Activated CD4-positive, alpha-beta T cell treated with anti-CD3 and anti-CD28 coated beads, Interleukin-2, amount 10 ng/mL, durations not matched to agents 7 days and 5 days (primary cell): ENCODE data around the gene CNGB1. TPM values are rescaled to one million over a fixed set of nuclear protein-coding genes. Genes with fewer than 3 reads are reported as not detected.

ENCODE experiments used
- CTCF ChIA-PET: fragments of 350-600 bp; sonication (Branson Sonifier 250); formaldehyde crosslinking; loops from one replicate; lab custom pipeline; 2021; ENCODE audit warnings: antibody characterized with exemption; lab: Charles Lee
- POLR2A ChIA-PET: fragments of 350-600 bp; sonication (Branson Sonifier 250); formaldehyde crosslinking; loops from one replicate; lab custom pipeline; 2021; ENCODE audit warnings: antibody characterized with exemption; lab: Charles Lee
- DNase-seq: peaks from one replicate; pipeline ENCODE4 v3.0.0-alpha.2; 2020
- H3K27ac Mint-ChIP-seq: one replicate; pipeline ENCODE4 v1.8.0; 2021; ENCODE audit warnings: mild to moderate bottlenecking, moderate library complexity, mixed read lengths
- H3K27me3 Mint-ChIP-seq: one replicate; pipeline ENCODE4 v1.8.0; 2021; ENCODE audit warnings: mixed read lengths
- H3K36me3 Mint-ChIP-seq: one replicate; pipeline ENCODE4 v1.8.0; 2021; ENCODE audit warnings: low read depth, mixed read lengths
- H3K4me1 Mint-ChIP-seq: one replicate; pipeline ENCODE4 v1.8.0; 2021; ENCODE audit warnings: mixed read lengths
- H3K4me3 Mint-ChIP-seq: one replicate; pipeline ENCODE4 v1.8.0; 2021; ENCODE audit warnings: mild to moderate bottlenecking, moderate library complexity, mixed read lengths
- H3K9me3 Mint-ChIP-seq: one replicate; pipeline ENCODE4 v1.8.0; 2021; ENCODE audit warnings: mixed read lengths
- total RNA-seq, 2 experiments: library from RNA; stranded (reverse); gene quantifications; one replicate each; pipeline ENCODE4 v1.2.3, GENCODE V29; 2021

The CNGB1 gene
- total RNA-seq, 2 experiments from 2014 or later: not detected

- Mint-ChIP-seq H3K36me3 (no peaks in the 10 kb centered on the region), H3K4me3 (no peak overlapping the region)
Observed at GRCh38 chr16:57964157-57964700, 6.7 kb downstream of the CNGB1 start.

GRCh38 chr16:57962756-57963155 lies 8.2 kb downstream of the CNGB1 start:
- no peaks in the 10 kb centered on the region for H3K9me3 Mint-ChIP-seq
- H3K27ac Mint-ChIP-seq: no peak overlapping the region
- H3K36me3 Mint-ChIP-seq: no peaks in the 10 kb centered on the region
- ChIA-PET POLR2A (no interaction called here), CTCF (interaction anchor here (1.6 kb wide), 1 partner anchor 9 kb away, joined by 4 read pairs; no protein-coding TSS in a partner anchor)
- peaks cover 3% of the 10 kb centered on the region for H3K27me3 Mint-ChIP-seq
- no peaks in the 10 kb centered on the region for H3K4me1 Mint-ChIP-seq
- H3K4me3 Mint-ChIP-seq: no peak overlapping the region
- DNase-seq: no peak

More at GRCh38 chr16:57964157-57964700, 6.7 kb downstream of the CNGB1 start:
- Mint-ChIP-seq H3K4me1 (no peaks in the 10 kb centered on the region), H3K9me3 (no peaks in the 10 kb centered on the region), H3K27me3 (peaks cover 3% of the 10 kb centered on the region), H3K27ac (no peak overlapping the region)
- CTCF ChIA-PET: interaction anchor here (1.1 to 1.6 kb wide), 2 partner anchors 8 to 10 kb away, joined by 3 to 4 read pairs; no protein-coding TSS in a partner anchor
- POLR2A ChIA-PET: no interaction called here
- no peak for DNase-seq

GRCh38 chr16:57962046-57962445 lies 8.9 kb downstream of the CNGB1 start:
- H3K27me3 Mint-ChIP-seq: peaks cover 3% of the 10 kb centered on the region
- H3K9me3 Mint-ChIP-seq: no peaks in the 10 kb centered on the region
- DNase-seq: no peak
- CTCF ChIA-PET: no interaction called here
- no peaks in the 10 kb centered on the region for H3K36me3 Mint-ChIP-seq
- no peak overlapping the region for H3K4me3 Mint-ChIP-seq
- H3K4me1 Mint-ChIP-seq: no peaks in the 10 kb centered on the region
- POLR2A ChIA-PET: no interaction called here
- no peak overlapping the region for H3K27ac Mint-ChIP-seq

GRCh38 chr16:57961538-57961937 lies 9.4 kb downstream of the CNGB1 start:
- no peaks in the 10 kb centered on the region for H3K36me3 Mint-ChIP-seq
- H3K4me3 Mint-ChIP-seq: no peak overlapping the region
- no peaks in the 10 kb centered on the region for H3K4me1 Mint-ChIP-seq
- H3K27me3 Mint-ChIP-seq: peaks cover 3% of the 10 kb centered on the region
- no peaks in the 10 kb centered on the region for H3K9me3 Mint-ChIP-seq
- DNase-seq: no peak
- POLR2A ChIA-PET: no interaction called here
- no peak overlapping the region for H3K27ac Mint-ChIP-seq
- CTCF ChIA-PET: no interaction called here

DNA sequence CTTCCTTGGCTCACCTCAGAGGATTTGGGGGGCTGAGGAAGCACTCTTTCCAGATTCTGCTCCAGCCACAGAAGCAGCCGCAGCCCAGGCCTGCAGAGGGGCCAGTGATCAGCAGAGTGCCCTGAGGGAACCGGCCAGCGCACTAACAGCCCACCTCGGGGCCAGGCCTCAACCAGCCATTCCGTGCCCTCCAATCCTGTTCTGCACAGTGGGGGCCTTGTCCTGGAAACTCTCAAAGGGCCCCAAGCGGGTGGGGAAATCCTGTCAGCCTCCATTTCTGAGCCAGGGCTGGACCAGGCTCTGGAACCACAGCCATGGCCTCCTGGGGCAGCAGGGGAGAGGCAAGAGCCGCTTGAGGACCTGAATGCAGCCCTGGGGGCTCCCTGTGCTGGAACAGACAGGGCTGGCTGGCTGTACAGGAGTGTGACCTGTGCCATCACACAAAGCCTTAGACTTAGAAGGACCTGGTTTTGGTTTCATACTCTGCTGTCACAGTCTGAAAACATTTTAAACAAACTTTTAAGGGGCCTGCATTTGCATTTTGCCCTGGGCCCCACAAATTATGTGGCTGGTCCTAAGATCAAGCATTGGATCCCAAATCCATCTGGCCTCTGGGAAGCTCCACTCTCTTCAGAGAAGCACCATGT lies 10.0 kb downstream of the CNGB1 start:
- H3K4me3 Mint-ChIP-seq: no peak overlapping the region
- H3K4me1 Mint-ChIP-seq: no peaks in the 10 kb centered on the region
- no peaks in the 10 kb centered on the region for H3K36me3 Mint-ChIP-seq
- ChIA-PET CTCF (no interaction called here), POLR2A (no interaction called here)
- H3K27ac Mint-ChIP-seq: no peak overlapping the region
- peaks cover 2% of the 10 kb centered on the region for H3K27me3 Mint-ChIP-seq
- no peaks in the 10 kb centered on the region for H3K9me3 Mint-ChIP-seq
- DNase-seq: no peak

DNA sequence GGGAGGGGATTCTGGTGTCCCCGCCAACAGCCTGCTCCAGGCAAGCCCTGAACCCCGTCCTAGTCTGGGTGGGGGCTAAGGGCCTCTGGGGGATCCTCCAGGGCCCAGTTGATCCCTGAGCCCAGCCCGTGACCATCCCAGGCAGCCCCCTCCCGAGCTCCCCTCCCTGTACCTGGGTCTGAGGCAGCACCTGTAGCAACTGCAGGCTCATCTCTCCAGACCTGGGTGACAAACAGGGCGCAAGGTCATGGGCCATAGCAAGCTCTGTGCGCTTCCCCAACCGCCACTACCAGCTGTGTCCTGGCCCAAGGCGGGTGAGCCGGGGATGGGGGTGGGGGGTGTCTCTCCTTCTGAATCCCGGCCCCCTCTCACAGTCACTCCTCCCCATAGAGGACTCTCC lies 10.6 kb downstream of the CNGB1 start:
- Mint-ChIP-seq H3K27ac (no peak overlapping the region), H3K4me1 (no peaks in the 10 kb centered on the region), H3K27me3 (no peaks in the 10 kb centered on the region), H3K36me3 (no peaks in the 10 kb centered on the region), H3K4me3 (no peak overlapping the region), H3K9me3 (no peaks in the 10 kb centered on the region)
- no peak for DNase-seq
- POLR2A ChIA-PET: no interaction called here
- CTCF ChIA-PET: no interaction called here

DNA sequence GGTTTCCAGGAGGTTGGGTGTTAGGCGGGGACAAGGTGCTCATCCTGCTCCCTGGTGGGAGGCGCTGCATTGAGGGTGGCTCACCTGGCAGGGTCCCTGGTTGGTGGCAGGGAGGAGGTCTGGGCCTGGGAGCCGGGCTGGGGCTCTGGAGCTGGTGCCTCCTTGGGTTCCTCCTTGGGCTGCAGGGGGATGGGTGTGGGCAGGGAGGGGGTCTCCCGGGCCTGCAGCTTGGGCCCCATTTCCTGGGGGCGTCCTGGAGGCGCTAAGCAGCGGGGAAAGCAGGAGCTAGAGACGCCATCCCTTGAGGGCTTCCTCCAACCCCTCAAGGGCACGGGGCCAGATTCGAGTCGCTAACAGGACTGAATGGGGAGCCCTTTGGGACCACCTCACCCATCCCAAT lies 11.1 kb downstream of the CNGB1 start:
- ChIA-PET CTCF (no interaction called here), POLR2A (no interaction called here)
- Mint-ChIP-seq H3K36me3 (no peaks in the 10 kb centered on the region), H3K4me3 (no peak overlapping the region), H3K27ac (no peak overlapping the region), H3K4me1 (no peaks in the 10 kb centered on the region), H3K27me3 (no peaks in the 10 kb centered on the region), H3K9me3 (no peaks in the 10 kb centered on the region)
- DNase-seq: no peak

GRCh38 chr16:57959121-57959520 lies 11.8 kb downstream of the CNGB1 start:
- DNase-seq: no peak
- POLR2A ChIA-PET: no interaction called here
- H3K27ac Mint-ChIP-seq: no peak overlapping the region
- CTCF ChIA-PET: no interaction called here
- no peaks in the 10 kb centered on the region for H3K27me3 Mint-ChIP-seq
- H3K4me3 Mint-ChIP-seq: no peak overlapping the region
- H3K4me1 Mint-ChIP-seq: no peaks in the 10 kb centered on the region
- no peaks in the 10 kb centered on the region for H3K36me3 Mint-ChIP-seq
- H3K9me3 Mint-ChIP-seq: no peaks in the 10 kb centered on the region

DNA sequence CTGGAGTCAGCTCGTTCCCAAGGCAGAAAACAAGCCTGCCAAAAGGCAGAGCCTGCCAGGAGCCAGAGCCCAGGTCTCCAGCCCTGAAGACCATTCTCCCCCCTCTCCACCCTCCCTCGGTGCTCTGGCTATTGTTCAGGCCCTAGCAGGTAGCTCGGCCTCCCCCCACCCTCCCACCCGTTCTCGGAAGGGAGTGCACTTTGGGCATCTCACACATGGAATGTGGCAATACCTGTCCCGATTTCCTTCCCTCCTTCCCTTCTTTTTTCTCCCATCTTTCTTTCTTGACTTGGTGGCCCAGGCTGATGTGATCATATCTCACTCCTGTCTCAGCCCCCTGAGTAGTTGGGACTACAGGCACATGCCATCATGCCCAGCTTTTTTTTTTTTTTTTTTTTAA lies 12.4 kb downstream of the CNGB1 start:
- ChIA-PET CTCF (interaction anchor here (1.2 kb wide), 1 partner anchor 12 kb away, joined by 3 read pairs; the partner anchor contains the start of gene CNGB1), POLR2A (no interaction called here)
- no peak overlapping the region for H3K27ac Mint-ChIP-seq

DNA sequence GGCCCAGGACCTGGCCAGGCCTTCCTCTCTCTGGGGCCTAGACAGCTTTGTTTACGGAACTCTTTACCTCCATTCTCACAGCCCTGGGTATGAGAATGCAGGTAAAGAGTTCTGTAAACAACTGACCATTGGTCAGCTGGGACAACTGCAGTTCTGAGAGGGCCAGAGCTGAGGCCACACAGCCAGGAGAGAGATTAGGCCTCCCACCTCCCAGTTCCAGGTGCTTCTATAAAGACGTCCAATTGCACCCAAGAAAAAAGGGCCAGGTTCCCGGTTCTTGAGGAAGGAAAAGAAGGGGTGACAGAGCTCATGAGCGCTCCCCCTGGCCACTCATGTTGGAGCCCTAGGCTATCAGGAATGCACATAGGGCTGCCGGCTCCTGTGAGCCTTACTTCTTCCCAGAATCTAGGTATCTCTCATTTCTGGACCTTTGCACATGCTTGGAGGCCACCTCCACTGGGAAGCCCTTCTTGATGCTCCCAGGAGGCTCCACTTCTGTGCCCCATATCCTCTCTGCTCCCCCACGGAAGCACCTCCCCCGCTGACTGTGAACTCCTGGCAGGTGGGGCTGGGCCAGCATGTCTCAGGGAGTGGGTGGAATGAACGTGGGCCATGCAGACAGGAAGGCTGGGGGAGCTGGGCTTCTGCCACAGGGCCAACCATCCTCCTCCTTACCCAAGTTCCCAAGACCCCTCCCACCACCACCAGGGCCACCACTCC lies 13.1 kb downstream of the CNGB1 start:
- Mint-ChIP-seq H3K9me3 (no peaks in the 10 kb centered on the region), H3K36me3 (no peaks in the 10 kb centered on the region), H3K4me3 (no peak overlapping the region), H3K27me3 (no peaks in the 10 kb centered on the region), H3K27ac (no peak overlapping the region), H3K4me1 (no peaks in the 10 kb centered on the region)
- no peak for DNase-seq
- ChIA-PET CTCF (interaction anchor here (1.2 kb wide), 1 partner anchor 13 kb away, joined by 3 read pairs; the partner anchor contains the start of gene CNGB1), POLR2A (no interaction called here)

More for the DNA sequence above, 12.4 kb downstream of the CNGB1 start:
- no peak overlapping the region for H3K4me3 Mint-ChIP-seq
- no peaks in the 10 kb centered on the region for H3K4me1 Mint-ChIP-seq
- no peak for DNase-seq
- no peaks in the 10 kb centered on the region for H3K36me3 Mint-ChIP-seq
- H3K27me3 Mint-ChIP-seq: no peaks in the 10 kb centered on the region
- H3K9me3 Mint-ChIP-seq: no peaks in the 10 kb centered on the region

DNA sequence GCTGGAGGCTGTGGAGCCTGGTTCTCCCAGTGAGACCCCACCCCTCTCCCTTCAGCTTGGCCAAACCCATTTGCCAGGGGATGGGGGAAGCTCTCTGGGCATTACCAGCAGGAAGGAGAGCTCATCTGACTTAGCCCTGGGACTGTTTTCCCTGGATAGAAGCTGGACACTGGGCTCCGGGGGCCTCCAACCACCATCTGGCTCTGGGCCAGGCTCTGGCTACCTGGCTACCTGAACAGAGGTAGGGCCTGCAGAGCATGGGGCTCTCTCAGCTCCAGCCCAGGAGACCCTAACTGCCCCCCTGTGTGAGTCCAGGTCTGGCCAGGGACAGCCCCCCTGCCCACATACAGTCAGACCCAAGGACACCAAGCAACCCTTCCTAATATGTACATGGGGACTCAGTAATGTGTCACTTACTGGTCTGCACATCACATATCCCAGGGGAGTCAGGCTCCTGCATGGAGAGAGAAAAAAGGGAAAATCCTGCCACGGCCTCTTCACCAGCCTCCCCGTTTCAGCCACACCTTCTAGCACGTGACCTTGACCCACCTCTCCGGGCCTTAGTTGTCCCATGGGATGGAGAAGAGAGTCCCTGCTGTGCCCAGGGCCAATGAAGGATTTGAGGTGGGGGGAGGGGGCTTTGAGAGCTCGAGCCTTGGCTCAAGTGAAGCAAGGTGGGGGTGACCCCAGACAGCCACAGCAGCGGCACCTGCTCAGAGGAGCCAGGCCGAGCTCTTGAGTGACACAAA lies 13.8 kb downstream of the CNGB1 start:
- no peak for DNase-seq
- Mint-ChIP-seq H3K36me3 (no peaks in the 10 kb centered on the region), H3K4me3 (no peak overlapping the region), H3K9me3 (no peaks in the 10 kb centered on the region), H3K27ac (no peak overlapping the region), H3K27me3 (no peaks in the 10 kb centered on the region), H3K4me1 (no peaks in the 10 kb centered on the region)
- CTCF ChIA-PET: no interaction called here
- POLR2A ChIA-PET: no interaction called here

DNA sequence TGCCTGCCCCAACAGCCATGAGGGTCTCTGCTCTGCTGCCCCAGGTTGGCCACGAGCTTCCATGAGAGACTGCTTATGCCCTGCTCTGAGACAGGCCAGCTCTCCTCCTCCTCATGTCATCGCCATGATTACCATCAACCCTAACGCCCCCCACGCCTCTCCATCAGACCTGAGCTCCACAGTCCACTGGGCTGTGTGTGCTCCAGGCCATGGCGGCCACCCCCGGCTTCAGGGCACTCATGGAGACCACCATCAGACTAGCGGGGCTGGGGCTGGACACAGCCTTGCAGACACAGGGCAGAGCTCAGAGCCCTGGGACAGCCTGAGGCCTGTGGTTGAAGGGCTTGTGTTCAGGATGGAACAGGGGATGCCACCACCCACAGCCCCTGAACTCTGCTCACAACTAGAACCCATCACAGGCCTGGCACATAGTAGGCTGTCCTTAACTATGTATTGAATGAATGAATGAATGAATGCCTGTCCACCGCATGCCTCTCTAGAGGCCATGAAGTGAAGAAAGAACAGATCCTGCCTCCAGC lies 14.6 kb downstream of the CNGB1 start:
- Mint-ChIP-seq H3K4me3 (no peak overlapping the region), H3K36me3 (no peaks in the 10 kb centered on the region), H3K9me3 (no peaks in the 10 kb centered on the region), H3K27ac (no peak overlapping the region), H3K4me1 (no peaks in the 10 kb centered on the region), H3K27me3 (no peaks in the 10 kb centered on the region)
- POLR2A ChIA-PET: no interaction called here
- DNase-seq: no peak
- CTCF ChIA-PET: interaction anchor here (1.3 to 1.5 kb wide), 2 partner anchors 8 to 10 kb away, joined by 3 read pairs; no protein-coding TSS in a partner anchor
